HEK293 (cell line): ENCODE data around the gene SLC2A3.
"Not testable (repeated sequence)": the region's sequence is repeated elsewhere in the genome, so short reads cannot be mapped to it uniquely, and the experiment has no call there.

Experiments used
- CTCF ChIP-seq: fragments of 450-650 bp; formaldehyde crosslinking; IDR thresholded peaks from 2 replicates; pipeline ENCODE4 v1.5.1; 2016; ENCODE audit warnings: missing biosample characterization, missing genetic modification characterization
- HIC1 ChIP-seq: fragments of 450-650 bp; formaldehyde crosslinking; IDR thresholded peaks from 2 replicates; pipeline ENCODE4 v1.5.1; 2016; ENCODE audit warnings: missing biosample characterization, missing genetic modification characterization
- MYNN ChIP-seq: fragments of 450-650 bp; formaldehyde crosslinking; IDR thresholded peaks from 2 replicates; pipeline ENCODE4 v1.5.1; 2016; ENCODE audit warnings: missing biosample characterization, missing genetic modification characterization, borderline replicate concordance
- PBX3 ChIP-seq: sonication (generic); formaldehyde crosslinking; IDR thresholded peaks from 2 replicates; pipeline ENCODE4 v1.8.1; 2022; ENCODE audit warnings: mild to moderate bottlenecking, moderate library complexity, missing genetic modification reagents
- ZBTB17 ChIP-seq: fragments of 450-650 bp; formaldehyde crosslinking; IDR thresholded peaks from 2 replicates; pipeline ENCODE4 v1.5.1; 2016; ENCODE audit warnings: missing biosample characterization, missing genetic modification characterization
- ZNF10 ChIP-seq: fragments of 450-650 bp; formaldehyde crosslinking; IDR thresholded peaks from 2 replicates; pipeline ENCODE4 v1.5.1; 2017; ENCODE audit warnings: missing biosample characterization, missing genetic modification characterization
- ZNF133 ChIP-seq: fragments of 450-650 bp; formaldehyde crosslinking; IDR thresholded peaks from 2 replicates; pipeline ENCODE4 v1.5.1; 2016; ENCODE audit warnings: missing biosample characterization, missing genetic modification characterization
- ZNF202 ChIP-seq: fragments of 450-650 bp; formaldehyde crosslinking; IDR thresholded peaks from 2 replicates; pipeline ENCODE4 v1.5.1; 2016; ENCODE audit warnings: missing biosample characterization, missing genetic modification characterization, borderline replicate concordance
- ZNF510 ChIP-seq: fragments of 450-650 bp; formaldehyde crosslinking; IDR thresholded peaks from 2 replicates; pipeline ENCODE4 v1.5.1; 2018; ENCODE audit warnings: mild to moderate bottlenecking, missing genetic modification characterization, missing biosample characterization; ENCODE audit not compliant: insufficient replicate concordance
- ZNF777 ChIP-seq: fragments of 450-650 bp; formaldehyde crosslinking; IDR thresholded peaks from 2 replicates; pipeline ENCODE4 v1.5.1; 2017; ENCODE audit warnings: missing biosample characterization, missing genetic modification characterization, borderline replicate concordance
- ZNF792 ChIP-seq: fragments of 450-650 bp; formaldehyde crosslinking; IDR thresholded peaks from 2 replicates; pipeline ENCODE4 v1.5.1; 2016; ENCODE audit warnings: missing biosample characterization, missing genetic modification characterization

GRCh38 chr12:7906303-7906702, 29.7 kb downstream of the SLC2A3 start:
- not testable (repeated sequence) for TF ChIP-seq ZNF510; ZNF777 (tag by site-specific recombination); CTCF (tag by site-specific recombination); MYNN; ZNF133 (tag by site-specific recombination); ZNF10; PBX3; ZNF202 (tag by site-specific recombination); HIC1 (tag by site-specific recombination); ZBTB17 (tag by site-specific recombination); ZNF792
